Body of pancreas (tissue), 4 donors: ENCODE results near the gene SLC44A1. TPM values are rescaled to one million over a fixed set of nuclear protein-coding genes. Genes with fewer than 3 reads are reported as not detected.
A peak's percentile ranks its signal among the peaks of the same experiment; 100 is the strongest.

Experiments
- ATAC-seq: fragments of 150-250 bp; one replicate; pipeline ENCODE4 v1.9.1; 2016
- DNase-seq, 4 donors: peaks; one replicate each; pipeline ENCODE4 v3.0.0-alpha.2; 2019
- H3K27ac ChIP-seq, 4 donors: fragments of 200-600 bp; sonication (generic); 1 replicate in 3 of 4; 2 replicates in 1 of 4; pipeline versions ENCODE4 v1.5.1 to v1.6.1; 2016 to 2019; ENCODE audit warnings: mild to moderate bottlenecking in 1 of 4, mixed read lengths in 1 of 4, moderate library complexity in 1 of 4
- H3K27me3 ChIP-seq, 2 donors: fragments of 200-600 bp; sonication (generic); one replicate each; pipeline ENCODE4 v1.6.0; 2016; ENCODE audit warnings: mild to moderate bottlenecking in 1 of 2
- H3K36me3 ChIP-seq, 2 donors: fragments of 200-600 bp; sonication (generic); replicated peaks in 1 of 2; 2 replicates each; pipeline ENCODE4 v1.5.1; 2016; ENCODE audit warnings: low read depth in 2 of 2; ENCODE audit not compliant: insufficient read depth in 1 of 2
- H3K4me1 ChIP-seq: fragments of 200-600 bp; sonication (generic); one replicate; pipeline ENCODE4 v1.6.0; 2016
- H3K4me3 ChIP-seq, 2 donors: fragments of 200-600 bp; sonication (generic); 1 replicate in 1 of 2; 2 replicates in 1 of 2; pipeline ENCODE4 v1.5.1; 2016 to 2019
- H3K9me3 ChIP-seq, 3 donors: fragments of 200-600 bp; sonication (generic); 1 replicate in 2 of 3; 2 replicates in 1 of 3; pipeline ENCODE4 v1.5.1; 2016
- CTCF ChIP-seq, 7 experiments: fragments of 450-650 bp in 4 of 7; fragments of 200-600 bp in 3 of 7; sonication (generic) in 3 of 7; IDR thresholded peaks; one replicate each; pipeline ENCODE4 v1.5.1; 2016 to 2019; ENCODE audit warnings: antibody characterized with exemption in 7 of 7
- POLR2A ChIP-seq, 3 donors: fragments of 450-650 bp; IDR thresholded peaks; one replicate each; pipeline ENCODE4 v1.6.1; 2016; ENCODE audit warnings: antibody characterized with exemption in 3 of 3, mild to moderate bottlenecking in 2 of 3
- WGBS, 2 donors: methylation state at CpG; one replicate each; pipeline ENCODE4 v1.1.5; 2017; 5-methylcytosine and 5-hydroxymethylcytosine counted together
- intact Hi-C: fragments of 100-400 bp; cut with DNase I; formaldehyde crosslinking; loops from one replicate; pipeline ENCODE4 v1.15.1; 2023
- total RNA-seq, 2 donors: library from RNA; depleted of rRNA; stranded (reverse); fragments of >200 nt; gene quantifications; one replicate each; pipeline ENCODE4 v1.1.0, GENCODE V29; 2016

The SLC44A1 gene
- total RNA-seq, 2 donors from 2014 or later, result 15.5 to 39.4 TPM

DNA sequence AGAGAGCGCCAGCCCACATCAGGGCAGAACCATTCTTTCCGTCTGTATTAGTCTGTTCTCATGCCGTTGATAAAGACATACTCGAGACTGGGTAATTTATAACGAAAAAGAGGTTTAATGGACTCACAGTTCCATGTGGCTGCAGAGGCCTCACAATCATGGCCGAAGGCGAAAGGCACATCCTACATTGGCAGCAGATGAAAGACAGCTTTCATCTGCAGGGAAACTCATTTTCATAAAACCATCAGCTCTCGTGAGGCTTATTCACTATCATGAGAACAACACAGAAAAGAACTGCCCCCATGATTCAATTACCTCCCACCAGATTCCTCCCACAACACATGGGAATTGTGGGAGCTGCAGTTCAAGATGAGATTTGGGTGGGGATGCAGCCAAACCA, 198.7 kb downstream of the SLC44A1 start:
- DNase-seq (no peak), ATAC-seq (no peak)
- H3K9me3 ChIP-seq, result no peaks in the 10 kb centered on the region
- no peak for TF ChIP-seq CTCF (IDR thresholded peaks at IDR 0.05)
- no peak for TF ChIP-seq POLR2A (IDR thresholded peaks at IDR 0.05)
- H3K27ac ChIP-seq, result no peak overlapping the region
- H3K27me3 ChIP-seq, result no peaks in the 10 kb centered on the region
- H3K4me3 ChIP-seq, result no peak overlapping the region
- intact Hi-C loops, result no loop called here
- WGBS, 2 donors, result 83 to 84% methylated on average over 8 of the region's 8 CpGs
- H3K36me3 ChIP-seq, result no peaks in the 10 kb centered on the region
- peaks cover 14% of the 10 kb centered on the region for H3K4me1 ChIP-seq

GRCh38 chr9:105444130-105444529, 199.7 kb downstream of the SLC44A1 start:
- Histone ChIP-seq H3K27me3 (no peaks in the 10 kb centered on the region), H3K27ac (no peak overlapping the region), H3K9me3 (no peaks in the 10 kb centered on the region), H3K4me3 (no peak overlapping the region), H3K36me3 (no peaks in the 10 kb centered on the region), H3K4me1 (peaks cover 9% of the 10 kb centered on the region)
- intact Hi-C loops, result no loop called here
- TF ChIP-seq CTCF (IDR thresholded peaks at IDR 0.05) (no peak), POLR2A (IDR thresholded peaks at IDR 0.05) (no peak)
- no peak for ATAC-seq
- DNase-seq, result no peak
- 45 to 52% methylated on average over 4 of the region's 4 CpGs for WGBS, 2 donors

GRCh38 chr9:105445203-105445881, 200.9 kb downstream of the SLC44A1 start:
- H3K27ac ChIP-seq, result no peak overlapping the region
- DNase-seq (no peak), ATAC-seq (no peak)
- no peaks in the 10 kb centered on the region for H3K36me3 ChIP-seq
- no peak for TF ChIP-seq CTCF (IDR thresholded peaks at IDR 0.05)
- no peak for TF ChIP-seq POLR2A (IDR thresholded peaks at IDR 0.05)
- H3K9me3 ChIP-seq, result no peaks in the 10 kb centered on the region
- H3K27me3 ChIP-seq, result no peaks in the 10 kb centered on the region
- H3K4me3 ChIP-seq, result no peak overlapping the region
- intact Hi-C loops, result no loop called here
- 81 to 83% methylated on average over 8 of the region's 8 CpGs for WGBS, 2 donors
- peaks cover 14% of the 10 kb centered on the region for H3K4me1 ChIP-seq

GRCh38 chr9:105447386-105447813, 202.9 kb downstream of the SLC44A1 start:
- ATAC-seq, result no peak
- WGBS, 2 donors, result 28 to 30% methylated on average over 16 of the region's 16 CpGs

More at GRCh38 chr9:105447386-105447813, 202.9 kb downstream of the SLC44A1 start:
- Histone ChIP-seq H3K4me3 (peak overlapping the region; percentile 96), H3K9me3 (no peaks in the 10 kb centered on the region), H3K27ac (peak overlapping the region; percentile 1 to 67 (median 46)), H3K4me1 (peaks cover 14% of the 10 kb centered on the region), H3K36me3 (no peaks in the 10 kb centered on the region), H3K27me3 (no peaks in the 10 kb centered on the region)
- peak in 1 of 4 donors; percentile 12 for DNase-seq
- intact Hi-C loops, result no loop called here
- no peak for TF ChIP-seq POLR2A (IDR thresholded peaks at IDR 0.05)
- no peak for TF ChIP-seq CTCF (IDR thresholded peaks at IDR 0.05)
